Measurements from ENCODE around the gene ERICH2.

ERICH2 gene

GRCh38 chr2:170763232-170763631, 6.9 kb upstream of the ERICH2 start:
- DNase-seq, result no peak

- DNase-seq, result no peak
Observed at GRCh38 chr2:170764880-170765261, 5.3 kb upstream of the ERICH2 start.

GRCh38 chr2:170766693-170767092, 3.5 kb upstream of the ERICH2 start:
- no peak for DNase-seq

- peak; percentile 66 for DNase-seq
Observed at GRCh38 chr2:170770606-170771420, 635 bp downstream of the ERICH2 start.

- DNase-seq, result no peak
Observed at GRCh38 chr2:170771421-170771937, 1.3 kb downstream of the ERICH2 start.

- DNase-seq, result no peak
Observed at GRCh38 chr2:170772295-170772694, 2.1 kb downstream of the ERICH2 start.

- DNase-seq, result no peak
Observed at GRCh38 chr2:170774074-170774473, 3.9 kb downstream of the ERICH2 start.

GRCh38 chr2:170778900-170779299, 8.7 kb downstream of the ERICH2 start:
- DNase-seq, result no peak

GRCh38 chr2:170779304-170779703, 9.1 kb downstream of the ERICH2 start:
- no peak for DNase-seq

- no peak for DNase-seq
Observed at GRCh38 chr2:170782673-170783072, 12.5 kb downstream of the ERICH2 start.

GRCh38 chr2:170783549-170783948, 13.4 kb downstream of the ERICH2 start:
- no peak for DNase-seq

GRCh38 chr2:170798996-170799395, 28.8 kb downstream of the ERICH2 start:
- DNase-seq, result no peak

- DNase-seq, result no peak
Observed at GRCh38 chr2:170806548-170806947, 36.4 kb downstream of the ERICH2 start.

- DNase-seq, result no peak
Observed at GRCh38 chr2:170812710-170813600, 42.8 kb downstream of the ERICH2 start.

GRCh38 chr2:170813611-170814532, 43.7 kb downstream of the ERICH2 start:
- DNase-seq, result no peak

- DNase-seq, result no peak
Observed at GRCh38 chr2:170814533-170815230, 44.5 kb downstream of the ERICH2 start.

- no peak for DNase-seq
Observed at GRCh38 chr2:170815311-170815710, 45.1 kb downstream of the ERICH2 start.

GRCh38 chr2:170815746-170816503, 45.7 kb downstream of the ERICH2 start:
- peak; percentile 68 for DNase-seq

- peak; percentile 62 for DNase-seq
Observed at GRCh38 chr2:170816504-170817092, 46.4 kb downstream of the ERICH2 start, which contains the start of gene GAD1. GAD1 (plus strand) TSS chr2:170816887; CDS start chr2:170818592, 1,705 bp downstream.
